ENCODE measurements around the gene NKX2-1. TPM values are rescaled to one million over a fixed set of nuclear protein-coding genes. Genes with fewer than 3 reads are reported as not detected.

NKX2-1 gene
- polyA plus RNA-seq, 1 donor from 2014 or later, result 1.5 TPM

- Histone ChIP-seq H3F3A (ENCODE audit: insufficient read depth, low read length, poor library complexity, severe bottlenecking) (no peaks in the 10 kb centered on the region), H3K27me3 (ENCODE audit: insufficient read depth, low read depth, low read length) (peaks cover 6% of the 10 kb centered on the region), H3K9ac (ENCODE audit: low read length) (no peak overlapping the region), H3K27ac (ENCODE audit: low read length) (no peak overlapping the region), H4K20me1 (ENCODE audit: insufficient read depth) (no peaks in the 10 kb centered on the region), H2AFZ (ENCODE audit: low read depth, low read length) (no peak overlapping the region), H3K4me3 (ENCODE audit: low read length) (no peak overlapping the region), H3K9me3 (ENCODE audit: low read length) (peaks cover 4% of the 10 kb centered on the region), H3K36me3 (ENCODE audit: insufficient read depth, low read length) (no peaks in the 10 kb centered on the region), H3K9me2 (ENCODE audit: insufficient read depth, low read length) (no peaks in the 10 kb centered on the region), H3K4me2 (ENCODE audit: low read length) (no peak overlapping the region), H3K79me2 (replicated peaks; ENCODE audit: insufficient read depth, low read length) (no peaks in the 10 kb centered on the region)
- no peak for TF ChIP-seq SMC3 (conservative IDR thresholded peaks at IDR 0.05; ENCODE audit: poor library complexity)
- TF ChIP-seq RAD21 (conservative IDR thresholded peaks at IDR 0.05), result no peak
- no peak for TF ChIP-seq MXI1 (conservative IDR thresholded peaks at IDR 0.05; ENCODE audit: poor library complexity, severe bottlenecking)
- TF ChIP-seq EP300 (conservative IDR thresholded peaks at IDR 0.05; ENCODE audit: poor library complexity, severe bottlenecking), result no peak
- no peak for TF ChIP-seq REST (IDR thresholded peaks at IDR 0.05; ENCODE audit: borderline replicate concordance)
- TF ChIP-seq POLR2AphosphoS5 (IDR thresholded peaks at IDR 0.05), result no peak
- no peak for TF ChIP-seq TAF1 (IDR thresholded peaks at IDR 0.05; ENCODE audit: low read depth)
- TF ChIP-seq CTCF (IDR thresholded peaks at IDR 0.05; ENCODE audit: poor library complexity, severe bottlenecking), result no peak
- no peak for TF ChIP-seq EZH2 (IDR thresholded peaks at IDR 0.05; ENCODE audit: borderline replicate concordance, insufficient read depth, low read length, poor library complexity, severe bottlenecking)
Measured at GRCh38 chr14:36538051-36538450, 18.0 kb upstream of the NKX2-1 start.

- H3K9ac ChIP-seq (ENCODE audit: low read length), result no peak overlapping the region
- no peak overlapping the region for H3K27ac ChIP-seq (ENCODE audit: low read length)
- H3K79me2 ChIP-seq (replicated peaks; ENCODE audit: insufficient read depth, low read length), result no peaks in the 10 kb centered on the region
- no peak for TF ChIP-seq POLR2AphosphoS5 (IDR thresholded peaks at IDR 0.05)
- no peak for TF ChIP-seq EP300 (conservative IDR thresholded peaks at IDR 0.05; ENCODE audit: poor library complexity, severe bottlenecking)
- no peak for TF ChIP-seq MXI1 (conservative IDR thresholded peaks at IDR 0.05; ENCODE audit: poor library complexity, severe bottlenecking)
- TF ChIP-seq EZH2 (IDR thresholded peaks at IDR 0.05; ENCODE audit: borderline replicate concordance, insufficient read depth, low read length, poor library complexity, severe bottlenecking), result no peak
- no peak for TF ChIP-seq SMC3 (conservative IDR thresholded peaks at IDR 0.05; ENCODE audit: poor library complexity)
- TF ChIP-seq TAF1 (IDR thresholded peaks at IDR 0.05; ENCODE audit: low read depth), result no peak
- no peak for TF ChIP-seq RAD21 (conservative IDR thresholded peaks at IDR 0.05)
- TF ChIP-seq CTCF (IDR thresholded peaks at IDR 0.05; ENCODE audit: poor library complexity, severe bottlenecking), result no peak
- TF ChIP-seq REST (IDR thresholded peaks at IDR 0.05; ENCODE audit: borderline replicate concordance), result no peak
- no peaks in the 10 kb centered on the region for H4K20me1 ChIP-seq (ENCODE audit: insufficient read depth)
- H3K4me2 ChIP-seq (ENCODE audit: low read length), result no peak overlapping the region
- H3K9me3 ChIP-seq (ENCODE audit: low read length), result peaks cover 4% of the 10 kb centered on the region
- H3K36me3 ChIP-seq (ENCODE audit: insufficient read depth, low read length), result no peaks in the 10 kb centered on the region
- no peaks in the 10 kb centered on the region for H3F3A ChIP-seq (ENCODE audit: insufficient read depth, low read length, poor library complexity, severe bottlenecking)
- no peak overlapping the region for H3K4me3 ChIP-seq (ENCODE audit: low read length)
- H3K9me2 ChIP-seq (ENCODE audit: insufficient read depth, low read length), result no peaks in the 10 kb centered on the region
- H3K27me3 ChIP-seq (ENCODE audit: insufficient read depth, low read depth, low read length), result peaks cover 81% of the 10 kb centered on the region
- no peak overlapping the region for H2AFZ ChIP-seq (ENCODE audit: low read depth, low read length)
Measured at GRCh38 chr14:36529062-36529461, 9.0 kb upstream of the NKX2-1 start.
